Measurements from ENCODE around the gene PRMT2. TPM values are rescaled to one million over a fixed set of nuclear protein-coding genes. Genes with fewer than 3 reads are reported as not detected.

PRMT2 gene
- total RNA-seq, 1 experiment from 2014 or later: 86.4 TPM

GRCh38 chr21:46619846-46620245, 15.6 kb upstream of the PRMT2 start:
- H3K4me3 ChIP-seq (ENCODE audit: low read depth, low read length, poor library complexity, severe bottlenecking): no peak overlapping the region
- intact Hi-C loops (cut with micrococcal nuclease; ENCODE audit: unreplicated experiment): no loop called here
- ChIA-PET CTCF (no interaction called here), POLR2A (ENCODE audit: low non-redundant PET) (no interaction called here)
- no peak overlapping the region for H3K27ac ChIP-seq (ENCODE audit: low read depth, low read length, poor library complexity, severe bottlenecking)
- no peak for DNase-seq (ENCODE audit: low spot score)
- H3K9me3 ChIP-seq (ENCODE audit: low read depth, low read length, poor library complexity, severe bottlenecking): no peaks in the 10 kb centered on the region
- no peaks in the 10 kb centered on the region for H3K36me3 ChIP-seq (ENCODE audit: insufficient read depth, low read length, poor library complexity, severe bottlenecking)
- H3K27me3 ChIP-seq (replicated peaks; ENCODE audit: insufficient read depth, low read depth, low read length, poor library complexity): no peaks in the 10 kb centered on the region
- no peaks in the 10 kb centered on the region for H3K4me1 ChIP-seq (ENCODE audit: insufficient read depth, low read length, poor library complexity, severe bottlenecking)
- no TSS peak for BruUV-seq (replicated peaks)
- TF ChIP-seq, protein P1, sequence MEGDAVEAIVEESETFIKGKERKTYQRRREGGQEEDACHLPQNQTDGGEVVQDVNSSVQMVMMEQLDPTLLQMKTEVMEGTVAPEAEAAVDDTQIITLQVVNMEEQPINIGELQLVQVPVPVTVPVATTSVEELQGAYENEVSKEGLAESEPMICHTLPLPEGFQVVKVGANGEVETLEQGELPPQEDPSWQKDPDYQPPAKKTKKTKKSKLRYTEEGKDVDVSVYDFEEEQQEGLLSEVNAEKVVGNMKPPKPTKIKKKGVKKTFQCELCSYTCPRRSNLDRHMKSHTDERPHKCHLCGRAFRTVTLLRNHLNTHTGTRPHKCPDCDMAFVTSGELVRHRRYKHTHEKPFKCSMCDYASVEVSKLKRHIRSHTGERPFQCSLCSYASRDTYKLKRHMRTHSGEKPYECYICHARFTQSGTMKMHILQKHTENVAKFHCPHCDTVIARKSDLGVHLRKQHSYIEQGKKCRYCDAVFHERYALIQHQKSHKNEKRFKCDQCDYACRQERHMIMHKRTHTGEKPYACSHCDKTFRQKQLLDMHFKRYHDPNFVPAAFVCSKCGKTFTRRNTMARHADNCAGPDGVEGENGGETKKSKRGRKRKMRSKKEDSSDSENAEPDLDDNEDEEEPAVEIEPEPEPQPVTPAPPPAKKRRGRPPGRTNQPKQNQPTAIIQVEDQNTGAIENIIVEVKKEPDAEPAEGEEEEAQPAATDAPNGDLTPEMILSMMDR (conservative IDR thresholded peaks at IDR 0.05; ENCODE audit: low read depth, low read length): no peak
- TF ChIP-seq EZH2 (IDR thresholded peaks at IDR 0.05; ENCODE audit: borderline replicate concordance, low read depth, low read length, poor library complexity, severe bottlenecking): no peak

DNA sequence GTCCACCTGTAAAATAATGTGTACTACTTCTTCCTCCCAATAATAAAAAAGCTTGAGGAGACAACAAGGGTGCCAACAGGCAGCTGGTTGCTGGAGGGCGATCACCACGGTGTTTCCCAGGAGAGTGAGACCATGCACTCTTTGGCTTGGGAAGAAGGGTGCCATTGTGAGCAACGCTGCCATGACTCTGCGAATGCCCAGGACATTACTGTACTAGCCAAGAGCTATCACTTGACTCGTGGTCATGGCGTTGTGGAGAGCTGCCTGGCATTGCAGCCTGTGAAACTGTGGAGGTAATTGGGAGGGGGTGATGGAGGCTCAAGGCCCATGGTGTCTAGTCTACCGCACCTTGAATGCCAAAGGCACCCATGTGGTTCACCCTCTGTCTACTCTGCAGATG, 14.6 kb upstream of the PRMT2 start:
- DNase-seq (ENCODE audit: low spot score): no peak
- intact Hi-C loops (cut with micrococcal nuclease; ENCODE audit: unreplicated experiment): no loop called here
- ChIA-PET CTCF (no interaction called here), POLR2A (ENCODE audit: low non-redundant PET) (no interaction called here)
- no TSS peak for BruUV-seq (replicated peaks)
- H3K27me3 ChIP-seq (replicated peaks; ENCODE audit: insufficient read depth, low read depth, low read length, poor library complexity): no peaks in the 10 kb centered on the region
- no peaks in the 10 kb centered on the region for H3K4me1 ChIP-seq (ENCODE audit: insufficient read depth, low read length, poor library complexity, severe bottlenecking)
- peaks cover 8% of the 10 kb centered on the region for H3K9me3 ChIP-seq (ENCODE audit: low read depth, low read length, poor library complexity, severe bottlenecking)
- H3K27ac ChIP-seq (ENCODE audit: low read depth, low read length, poor library complexity, severe bottlenecking): no peak overlapping the region
- no peak for TF ChIP-seq EZH2 (IDR thresholded peaks at IDR 0.05; ENCODE audit: borderline replicate concordance, low read depth, low read length, poor library complexity, severe bottlenecking)
- TF ChIP-seq, protein P1 (conservative IDR thresholded peaks at IDR 0.05; ENCODE audit: low read depth, low read length): no peak
- H3K4me3 ChIP-seq (ENCODE audit: low read depth, low read length, poor library complexity, severe bottlenecking): no peak overlapping the region
- no peaks in the 10 kb centered on the region for H3K36me3 ChIP-seq (ENCODE audit: insufficient read depth, low read length, poor library complexity, severe bottlenecking)

- Histone ChIP-seq H3K27me3 (replicated peaks; ENCODE audit: insufficient read depth, low read depth, low read length, poor library complexity) (no peaks in the 10 kb centered on the region), H3K9me3 (ENCODE audit: low read depth, low read length, poor library complexity, severe bottlenecking) (peaks cover 12% of the 10 kb centered on the region), H3K27ac (ENCODE audit: low read depth, low read length, poor library complexity, severe bottlenecking) (no peak overlapping the region), H3K4me3 (ENCODE audit: low read depth, low read length, poor library complexity, severe bottlenecking) (no peak overlapping the region), H3K36me3 (ENCODE audit: insufficient read depth, low read length, poor library complexity, severe bottlenecking) (no peaks in the 10 kb centered on the region), H3K4me1 (ENCODE audit: insufficient read depth, low read length, poor library complexity, severe bottlenecking) (no peaks in the 10 kb centered on the region)
- no peak for DNase-seq (ENCODE audit: low spot score)
- intact Hi-C loops (cut with micrococcal nuclease; ENCODE audit: unreplicated experiment): no loop called here
- CTCF ChIA-PET: no interaction called here
- TF ChIP-seq EZH2 (IDR thresholded peaks at IDR 0.05; ENCODE audit: borderline replicate concordance, low read depth, low read length, poor library complexity, severe bottlenecking): no peak
- TF ChIP-seq, protein P1 (conservative IDR thresholded peaks at IDR 0.05; ENCODE audit: low read depth, low read length): no peak
- no TSS peak for BruUV-seq (replicated peaks)
- POLR2A ChIA-PET (ENCODE audit: low non-redundant PET): no interaction called here
Measured at GRCh38 chr21:46621457-46622182, 13.9 kb upstream of the PRMT2 start.
